GM12878 (cell line): Measurements from ENCODE around the gene PUS3. TPM values are rescaled to one million over a fixed set of nuclear protein-coding genes. Genes with fewer than 3 reads are reported as not detected.

Source experiments
- EZH2 ChIP-seq: IDR thresholded peaks from 2 replicates; pipeline ENCODE4 v1.6.1; 2012; ENCODE audit warnings: low read depth, mild to moderate bottlenecking, control low read depth, inconsistent platforms, low read length, borderline replicate concordance; ENCODE audit not compliant: control insufficient read depth
- FOS ChIP-seq: IDR thresholded peaks from 3 replicates; pipeline ENCODE4 v1.6.1; 2011; ENCODE audit warnings: borderline replicate concordance; ENCODE audit not compliant: insufficient read length; ENCODE audit errors: extremely low read depth
- IRF5 ChIP-seq: fragments of 450-650 bp; IDR thresholded peaks from 2 replicates; pipeline ENCODE4 v1.6.1; 2017; ENCODE audit warnings: borderline replicate concordance
- KAT2A ChIP-seq: conservative IDR thresholded peaks from 2 replicates; pipeline ENCODE4 v1.6.1; 2011; ENCODE audit warnings: low read depth, low read length; ENCODE audit not compliant: control insufficient read depth
- MEF2A ChIP-seq: IDR thresholded peaks from 2 replicates; pipeline ENCODE4 v1.6.1; 2011; ENCODE audit warnings: low read depth, mild to moderate bottlenecking, low read length, moderate library complexity; ENCODE audit not compliant: insufficient read depth
- MTA2 ChIP-seq: fragments of 450-650 bp; IDR thresholded peaks from 2 replicates; pipeline ENCODE4 v1.6.1; 2016; ENCODE audit warnings: low read depth, mild to moderate bottlenecking, moderate library complexity
- NBN ChIP-seq: fragments of 450-650 bp; IDR thresholded peaks from 2 replicates; pipeline ENCODE4 v1.6.1; 2016
- NFYB ChIP-seq: IDR thresholded peaks from 2 replicates; pipeline ENCODE4 v1.6.1; 2011; ENCODE audit warnings: low read depth, mild to moderate bottlenecking, low read length, improper control_type of control experiment, moderate library complexity; ENCODE audit not compliant: insufficient read depth
- PBX3 ChIP-seq: IDR thresholded peaks from 2 replicates; pipeline ENCODE4 v1.6.1; 2011; ENCODE audit warnings: mild to moderate bottlenecking, low read depth, low read length, moderate library complexity; ENCODE audit not compliant: insufficient replicate concordance
- PML ChIP-seq: IDR thresholded peaks from 2 replicates; pipeline ENCODE4 v1.6.1; 2012; ENCODE audit warnings: low read length, inconsistent platforms
- POLR2AphosphoS2 ChIP-seq: IDR thresholded peaks from 2 replicates; pipeline ENCODE4 v1.6.1; 2011; ENCODE audit warnings: low read depth, mild to moderate bottlenecking, low read length, improper control_type of control experiment, moderate library complexity
- RAD21 ChIP-seq: IDR thresholded peaks from 2 replicates; pipeline ENCODE4 v1.6.1; 2011; ENCODE audit warnings: mild to moderate bottlenecking, low read depth, low read length, moderate library complexity; ENCODE audit not compliant: insufficient read depth
- SIN3A ChIP-seq: IDR thresholded peaks from 2 replicates; pipeline ENCODE4 v1.6.1; 2012; ENCODE audit warnings: low read depth, low read length, improper control_type of control experiment
- SMAD5 ChIP-seq: IDR thresholded peaks from 2 replicates; pipeline ENCODE4 v1.6.1; 2016; ENCODE audit warnings: antibody characterized with exemption, low read depth
- SMC3 ChIP-seq: IDR thresholded peaks from 2 replicates; pipeline ENCODE4 v1.6.1; 2011; ENCODE audit warnings: low read length, improper control_type of control experiment, borderline replicate concordance
- SP1 ChIP-seq: IDR thresholded peaks from one replicate; pipeline ENCODE4 v1.6.1; 2011; ENCODE audit warnings: low read depth, low read length
- TARDBP ChIP-seq: IDR thresholded peaks from 2 replicates; pipeline ENCODE4 v1.6.1; 2016; ENCODE audit warnings: borderline replicate concordance
- TCF12 ChIP-seq: IDR thresholded peaks from 2 replicates; pipeline ENCODE4 v1.6.1; 2011; ENCODE audit warnings: low read depth, mild to moderate bottlenecking, low read length
- WRNIP1 ChIP-seq: IDR thresholded peaks from 2 replicates; pipeline ENCODE4 v1.6.1; 2011; ENCODE audit warnings: low read depth, low read length, improper control_type of control experiment, borderline replicate concordance
- YY1 ChIP-seq: IDR thresholded peaks from 2 replicates; pipeline ENCODE4 v1.6.1; 2011; ENCODE audit warnings: low read depth, mild to moderate bottlenecking, low read length
- ZNF384 ChIP-seq: IDR thresholded peaks from 2 replicates; pipeline ENCODE4 v1.6.1; 2012; ENCODE audit warnings: low read depth, mild to moderate bottlenecking, low read length, improper control_type of control experiment, borderline replicate concordance
- ZZZ3 ChIP-seq: IDR thresholded peaks from 2 replicates; pipeline ENCODE4 v1.6.1; 2011; ENCODE audit warnings: low read depth; ENCODE audit not compliant: control insufficient read depth, insufficient read length
- polyA plus RNA-seq, 11 experiments: library from polyadenylated mRNA; depleted of rRNA in 4 of 11; unstranded in 6 of 11; stranded (reverse) in 5 of 11; fragments of >200 nt; fragmentation: Nextera tagmentation in 4 of 11; fragmentation: Illumina TruSeq in 1 of 11; extraction: Ambion mirVana in 4 of 11; extraction: Trizol in 1 of 11; gene quantifications; 1 replicate in 1 of 11; 2 replicates in 10 of 11; pipeline versions ENCODE4 v1.2.1 to v1.2.3, GENCODE V29; 2011 to 2016; ENCODE audit warnings: inconsistent platforms in 2 of 11, missing spikeins in 2 of 11, low read depth in 1 of 11
- total RNA-seq, 4 experiments: library from RNA; depleted of rRNA in 3 of 4; stranded (reverse); fragments of >200 nt in 3 of 4; fragmentation: Illumina TruSeq in 1 of 4; extraction: Trizol in 1 of 4; gene quantifications; 2 replicates each; pipeline versions ENCODE4 v1.2.1 to v1.2.3, GENCODE V29; 2013 to 2021
- TF ChIP-seq, protein P1 (sequence below): IDR thresholded peaks from 2 replicates; pipeline ENCODE4 v1.6.1; 2012; ENCODE audit warnings: low read depth, low read length, improper control_type of control experiment
- TF ChIP-seq, protein P2 (sequence below): fragments of 450-650 bp; formaldehyde crosslinking; IDR thresholded peaks from 2 replicates; pipeline ENCODE4 v1.5.0; 2022; ENCODE audit warnings: mild to moderate bottlenecking, missing genetic modification characterization

Gene PUS3
- total and polyA plus RNA-seq, 10 of the 15 experiments (the other 5 are each of a cell fraction or from before 2014, with no cell fraction given), result 10.9 to 22.4 (median 14.3) TPM

- TF ChIP-seq PBX3, result no peak
- TF ChIP-seq SP1, result no peak
- TF ChIP-seq KAT2A, result no peak
- no peak for TF ChIP-seq EZH2
- no peak for TF ChIP-seq RAD21
- 0 out of 2 replicates have a peak, but pooled peaks have one; percentile 46 for TF ChIP-seq PML
- no peak for TF ChIP-seq POLR2AphosphoS2
- no peak for TF ChIP-seq IRF5
- 0 out of 2 replicates have a peak, but pooled peaks have one; percentile 37 for TF ChIP-seq TARDBP
- TF ChIP-seq ZZZ3, result no peak
- peak; percentile 82 for TF ChIP-seq SMAD5
- 0 out of 2 replicates have a peak, but pooled peaks have one; percentile 41 for TF ChIP-seq TCF12
- no peak for TF ChIP-seq SIN3A
- TF ChIP-seq ZNF384, result no peak
- TF ChIP-seq FOS, result no peak
- no peak for TF ChIP-seq NFYB
- peak; percentile 72 for TF ChIP-seq YY1
- no peak for TF ChIP-seq WRNIP1
- TF ChIP-seq, protein P1, sequence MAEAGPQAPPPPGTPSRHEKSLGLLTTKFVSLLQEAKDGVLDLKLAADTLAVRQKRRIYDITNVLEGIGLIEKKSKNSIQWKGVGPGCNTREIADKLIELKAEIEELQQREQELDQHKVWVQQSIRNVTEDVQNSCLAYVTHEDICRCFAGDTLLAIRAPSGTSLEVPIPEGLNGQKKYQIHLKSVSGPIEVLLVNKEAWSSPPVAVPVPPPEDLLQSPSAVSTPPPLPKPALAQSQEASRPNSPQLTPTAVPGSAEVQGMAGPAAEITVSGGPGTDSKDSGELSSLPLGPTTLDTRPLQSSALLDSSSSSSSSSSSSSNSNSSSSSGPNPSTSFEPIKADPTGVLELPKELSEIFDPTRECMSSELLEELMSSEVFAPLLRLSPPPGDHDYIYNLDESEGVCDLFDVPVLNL, result no peak
- peak; percentile 40; the same call in 1 of the 2 replicates for TF ChIP-seq NBN
- TF ChIP-seq, protein P2, sequence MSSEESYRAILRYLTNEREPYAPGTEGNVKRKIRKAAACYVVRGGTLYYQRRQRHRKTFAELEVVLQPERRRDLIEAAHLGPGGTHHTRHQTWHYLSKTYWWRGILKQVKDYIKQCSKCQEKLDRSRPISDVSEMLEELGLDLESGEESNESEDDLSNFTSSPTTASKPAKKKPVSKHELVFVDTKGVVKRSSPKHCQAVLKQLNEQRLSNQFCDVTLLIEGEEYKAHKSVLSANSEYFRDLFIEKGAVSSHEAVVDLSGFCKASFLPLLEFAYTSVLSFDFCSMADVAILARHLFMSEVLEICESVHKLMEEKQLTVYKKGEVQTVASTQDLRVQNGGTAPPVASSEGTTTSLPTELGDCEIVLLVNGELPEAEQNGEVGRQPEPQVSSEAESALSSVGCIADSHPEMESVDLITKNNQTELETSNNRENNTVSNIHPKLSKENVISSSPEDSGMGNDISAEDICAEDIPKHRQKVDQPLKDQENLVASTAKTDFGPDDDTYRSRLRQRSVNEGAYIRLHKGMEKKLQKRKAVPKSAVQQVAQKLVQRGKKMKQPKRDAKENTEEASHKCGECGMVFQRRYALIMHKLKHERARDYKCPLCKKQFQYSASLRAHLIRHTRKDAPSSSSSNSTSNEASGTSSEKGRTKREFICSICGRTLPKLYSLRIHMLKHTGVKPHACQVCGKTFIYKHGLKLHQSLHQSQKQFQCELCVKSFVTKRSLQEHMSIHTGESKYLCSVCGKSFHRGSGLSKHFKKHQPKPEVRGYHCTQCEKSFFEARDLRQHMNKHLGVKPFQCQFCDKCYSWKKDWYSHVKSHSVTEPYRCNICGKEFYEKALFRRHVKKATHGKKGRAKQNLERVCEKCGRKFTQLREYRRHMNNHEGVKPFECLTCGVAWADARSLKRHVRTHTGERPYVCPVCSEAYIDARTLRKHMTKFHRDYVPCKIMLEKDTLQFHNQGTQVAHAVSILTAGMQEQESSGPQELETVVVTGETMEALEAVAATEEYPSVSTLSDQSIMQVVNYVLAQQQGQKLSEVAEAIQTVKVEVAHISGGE, result no peak
- TF ChIP-seq SMC3, result no peak
- TF ChIP-seq MTA2, result no peak
- TF ChIP-seq MEF2A, result no peak
Measured at GRCh38 chr11:125902927-125903710, at the start of gene PUS3 (continued).
